SK-N-MC (cell line): ENCODE results near the gene EEF1AKMT2.

Experiments used
- DNase-seq: peaks from one replicate; pipeline ENCODE4 v3.0.0-alpha.2; 2011; ENCODE audit warnings: low read depth, low spot score
- H3K27ac ChIP-seq: fragments of 200-600 bp; sonication (generic); 2 replicates; pipeline ENCODE4 v1.5.1; 2016; ENCODE audit warnings: mixed run types
- H3K36me3 ChIP-seq: fragments of 200-600 bp; sonication (generic); 2 replicates; pipeline ENCODE4 v1.6.1; 2017; ENCODE audit warnings: antibody characterized with exemption, low read length, mixed read lengths; ENCODE audit not compliant: insufficient read depth
- H3K4me3 ChIP-seq: fragments of 200-600 bp; sonication (generic); 2 replicates; pipeline ENCODE4 v1.5.1; 2016
- H3K9ac ChIP-seq: fragments of 200-600 bp; sonication (generic); 2 replicates; pipeline ENCODE4 v1.8.0; 2017; ENCODE audit warnings: mixed run types, mixed read lengths; ENCODE audit not compliant: insufficient read length
- H3K9me3 ChIP-seq: fragments of 200-600 bp; sonication (generic); 2 replicates; pipeline ENCODE4 v1.6.1; 2017; ENCODE audit warnings: low read depth, mild to moderate bottlenecking, antibody characterized with exemption, low read length, moderate library complexity, mixed read lengths
- EZH2 ChIP-seq: fragments of 200-600 bp; sonication (generic); IDR thresholded peaks from one replicate; pipeline ENCODE4 v1.6.1; 2017; ENCODE audit warnings: antibody characterized with exemption
- FOXP2 ChIP-seq: optimal IDR thresholded peaks from 2 replicates; pipeline ENCODE3; 2011; ENCODE audit warnings: mild to moderate bottlenecking, moderate library complexity; ENCODE audit not compliant: insufficient read depth; ENCODE audit errors: extremely low read length, control extremely low read depth
- POLR2AphosphoS5 ChIP-seq: IDR thresholded peaks from 2 replicates; pipeline ENCODE4 v1.6.1; 2012; ENCODE audit warnings: mild to moderate bottlenecking, low read depth, low read length, borderline replicate concordance

EEF1AKMT2 gene

GRCh38 chr10:124713679-124714255 lies 77.9 kb downstream of the EEF1AKMT2 start:
- TF ChIP-seq POLR2AphosphoS5 = no peak
- no peak for TF ChIP-seq EZH2
- TF ChIP-seq FOXP2 = no peak
- no peak for DNase-seq
- H3K9me3 ChIP-seq = no peaks in the 10 kb centered on the region
- H3K9ac ChIP-seq = no peak overlapping the region
- no peaks in the 10 kb centered on the region for H3K36me3 ChIP-seq
- no peak overlapping the region for H3K4me3 ChIP-seq
- H3K27ac ChIP-seq = no peak overlapping the region

- TF ChIP-seq EZH2 = no peak
- H3K27ac ChIP-seq = no peak overlapping the region
- H3K36me3 ChIP-seq = no peaks in the 10 kb centered on the region
- H3K4me3 ChIP-seq = no peak overlapping the region
- no peak for DNase-seq
- H3K9me3 ChIP-seq = no peaks in the 10 kb centered on the region
- no peak overlapping the region for H3K9ac ChIP-seq
Measured at GRCh38 chr10:124712704-124713407, 78.8 kb downstream of the EEF1AKMT2 start.

- Histone ChIP-seq H3K9ac (no peak overlapping the region), H3K36me3 (no peaks in the 10 kb centered on the region), H3K9me3 (no peaks in the 10 kb centered on the region), H3K4me3 (no peak overlapping the region), H3K27ac (no peak overlapping the region)
- DNase-seq = no peak
- TF ChIP-seq FOXP2 (no peak), POLR2AphosphoS5 (no peak), EZH2 (no peak)
Measured at GRCh38 chr10:124711145-124711544, 80.5 kb downstream of the EEF1AKMT2 start.

GRCh38 chr10:124710266-124710881 lies 81.3 kb downstream of the EEF1AKMT2 start:
- TF ChIP-seq FOXP2 = no peak
- TF ChIP-seq POLR2AphosphoS5 = no peak
- TF ChIP-seq EZH2 = no peak
- Histone ChIP-seq H3K36me3 (no peaks in the 10 kb centered on the region), H3K27ac (no peak overlapping the region), H3K9ac (no peak overlapping the region), H3K9me3 (no peaks in the 10 kb centered on the region), H3K4me3 (no peak overlapping the region)
- no peak for DNase-seq

GRCh38 chr10:124709861-124710260 lies 81.8 kb downstream of the EEF1AKMT2 start:
- TF ChIP-seq POLR2AphosphoS5 (no peak), EZH2 (no peak), FOXP2 (no peak)
- Histone ChIP-seq H3K27ac (no peak overlapping the region), H3K36me3 (no peaks in the 10 kb centered on the region; the same call in 1 of the 2 replicates), H3K9ac (no peak overlapping the region), H3K4me3 (no peak overlapping the region), H3K9me3 (no peaks in the 10 kb centered on the region)
- no peak for DNase-seq

- Histone ChIP-seq H3K27ac (no peak overlapping the region), H3K36me3 (no peaks in the 10 kb centered on the region; the same call in 1 of the 2 replicates), H3K9me3 (no peaks in the 10 kb centered on the region), H3K9ac (no peak overlapping the region), H3K4me3 (no peak overlapping the region)
- no peak for DNase-seq
- TF ChIP-seq EZH2 = no peak
- no peak for TF ChIP-seq POLR2AphosphoS5
- no peak for TF ChIP-seq FOXP2
Measured at GRCh38 chr10:124708922-124709520, 82.7 kb downstream of the EEF1AKMT2 start.

GRCh38 chr10:124708246-124708779 lies 83.4 kb downstream of the EEF1AKMT2 start:
- no peak overlapping the region for H3K9ac ChIP-seq

More at GRCh38 chr10:124708246-124708779, 83.4 kb downstream of the EEF1AKMT2 start:
- Histone ChIP-seq H3K27ac (no peak overlapping the region), H3K36me3 (no peaks in the 10 kb centered on the region; the same call in 1 of the 2 replicates), H3K9me3 (no peaks in the 10 kb centered on the region), H3K4me3 (no peak overlapping the region)
- TF ChIP-seq EZH2 (no peak), FOXP2 (no peak), POLR2AphosphoS5 (no peak)
- no peak for DNase-seq
